ENCODE measurements around the gene CNTNAP2.
"Not testable (repeated sequence)": the region's sequence is repeated elsewhere in the genome, so short reads cannot be mapped to it uniquely, and the experiment has no call there.

Gene CNTNAP2

DNA sequence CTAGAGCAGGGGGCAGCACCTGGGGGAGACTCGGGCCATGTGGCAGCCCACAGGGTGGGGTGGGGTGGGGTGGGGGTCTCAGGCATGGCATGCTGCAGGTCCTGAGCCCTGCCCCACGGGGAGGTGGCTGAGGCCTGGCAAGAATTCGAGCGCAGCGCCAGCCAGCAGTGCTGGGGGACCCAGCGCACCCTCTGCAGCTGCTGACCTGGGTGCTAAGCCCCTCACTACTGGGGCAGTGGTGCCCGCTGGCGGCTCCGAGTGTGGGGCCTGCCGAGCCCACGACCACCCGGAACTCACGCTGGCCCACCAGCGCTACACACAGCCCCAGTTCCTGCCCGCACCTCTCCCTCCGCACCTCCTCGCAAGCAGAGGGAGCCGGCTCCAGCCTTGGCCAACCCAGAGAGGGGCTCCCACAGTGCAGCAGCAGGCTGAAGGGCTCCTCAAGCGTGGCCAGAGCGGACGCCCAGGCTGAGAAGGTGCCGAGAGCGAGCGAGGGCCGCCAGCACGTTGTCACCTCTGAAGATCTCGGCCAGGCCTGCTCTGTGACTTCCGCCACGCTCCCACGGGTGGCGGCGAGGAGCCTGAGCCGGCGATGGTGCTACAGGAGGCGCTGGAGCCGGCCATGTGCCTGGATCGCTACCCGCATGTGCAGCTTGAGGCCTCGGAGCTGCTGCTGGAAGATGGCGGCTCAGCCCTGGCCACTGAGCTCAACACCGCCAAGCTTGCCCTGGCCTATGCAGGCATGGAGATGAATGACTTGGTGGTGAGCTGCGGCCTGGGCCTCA, 2328.9 kb downstream of the CNTNAP2 start:
- no peak for DNase-seq (ENCODE audit: low spot score)

DNA sequence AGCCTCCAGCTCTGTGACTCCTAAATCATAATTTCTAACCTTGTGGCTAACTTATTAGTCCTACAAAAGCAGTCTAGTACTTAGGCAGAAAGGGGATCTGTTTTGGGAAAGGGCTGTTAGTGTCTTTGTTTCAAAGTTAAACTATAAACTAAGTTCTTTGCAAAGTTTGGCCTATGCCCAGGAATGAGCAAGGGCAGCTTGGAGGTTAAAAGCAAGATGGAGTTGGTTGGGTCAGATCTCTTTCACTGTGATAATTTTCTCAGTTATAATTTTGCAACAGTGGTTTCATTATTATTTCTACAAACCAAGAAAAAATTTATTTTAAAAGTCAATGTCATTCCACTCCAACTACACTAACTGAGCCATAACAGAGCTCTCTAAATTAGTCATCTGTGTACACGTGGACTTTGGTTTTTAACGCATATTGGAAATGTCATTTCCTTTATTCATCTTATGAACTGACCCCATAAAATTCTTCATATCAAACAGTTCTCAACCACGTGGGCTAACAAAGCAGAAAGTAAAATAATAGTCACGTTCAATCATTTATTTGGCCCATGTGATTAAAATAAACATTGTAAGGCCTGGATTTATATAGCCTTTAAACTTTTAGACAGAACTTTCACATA, 2330.7 kb downstream of the CNTNAP2 start:
- DNase-seq (ENCODE audit: low spot score) = no peak

- DNase-seq (ENCODE audit: low spot score) = not testable (repeated sequence)
These were observed 2334.9 kb downstream of the CNTNAP2 start for GRCh38 chr7:148451526-148451925.

GRCh38 chr7:148456351-148456750, 2339.8 kb downstream of the CNTNAP2 start:
- no peak for DNase-seq (ENCODE audit: low spot score)

DNA sequence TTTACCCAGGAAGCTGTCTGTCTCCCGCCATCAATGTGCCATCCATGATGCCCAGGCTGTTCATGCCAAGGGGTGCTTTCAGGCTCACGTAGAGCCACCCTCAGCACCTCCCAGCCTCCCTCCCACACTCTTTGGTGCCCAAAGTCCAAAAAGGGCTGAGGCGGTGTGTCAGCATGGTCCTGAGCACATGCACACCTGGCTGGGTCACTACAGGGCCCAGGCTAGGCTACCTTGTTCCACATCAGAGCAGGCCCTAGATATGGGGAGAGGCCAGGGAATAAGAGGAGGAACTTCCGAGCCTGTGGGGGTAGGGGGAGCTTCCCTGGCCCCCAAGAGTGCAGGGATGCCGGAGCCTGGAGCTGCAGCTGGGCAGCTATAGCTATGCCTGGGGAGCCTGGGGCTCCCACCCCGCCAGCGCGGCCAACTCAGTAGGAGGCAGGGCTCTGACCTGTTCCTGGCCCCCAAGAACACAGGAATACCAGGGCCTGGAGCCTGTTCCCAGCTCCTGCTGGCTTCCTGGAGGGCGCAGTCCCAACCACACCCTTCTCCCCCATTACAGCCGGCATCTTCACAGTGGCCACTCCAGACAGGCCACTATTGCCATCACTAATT, 2340.8 kb downstream of the CNTNAP2 start:
- DNase-seq (ENCODE audit: low spot score) = no peak

- DNase-seq (ENCODE audit: low spot score) = no peak
These were observed 2341.7 kb downstream of the CNTNAP2 start for GRCh38 chr7:148458263-148458662.

DNA sequence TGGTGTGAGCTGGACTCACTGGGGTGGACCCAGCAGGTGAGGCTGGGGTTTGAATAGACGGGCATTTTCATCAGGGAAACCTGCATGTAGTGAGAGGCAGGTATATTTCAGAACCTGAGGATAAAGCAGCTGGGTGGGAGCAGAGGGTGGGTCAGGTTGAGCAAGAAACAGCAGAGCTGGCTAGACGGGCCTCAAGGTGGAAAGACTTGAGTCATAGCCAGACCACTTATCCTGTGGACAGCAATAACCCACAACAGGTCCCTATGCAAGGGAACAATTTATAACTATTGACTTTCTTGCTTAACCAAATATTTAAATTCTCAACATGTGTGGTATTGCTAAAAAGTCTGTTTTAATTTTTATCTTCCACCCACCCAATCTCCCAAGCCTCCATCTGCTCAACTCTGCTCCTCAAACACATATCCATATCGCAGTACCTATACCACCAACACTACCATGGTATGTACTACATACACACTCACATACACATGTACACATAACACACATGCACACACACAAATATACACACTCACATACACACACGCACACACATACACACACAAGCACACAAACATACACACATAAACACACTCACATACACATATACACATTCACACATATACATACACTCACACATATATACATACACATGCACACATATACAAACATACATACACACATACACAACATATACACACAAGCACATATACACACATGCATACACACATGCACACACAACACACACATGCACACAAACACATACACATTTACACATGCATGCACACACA, 2345.0 kb downstream of the CNTNAP2 start:
- no peak for DNase-seq (ENCODE audit: low spot score)

DNA sequence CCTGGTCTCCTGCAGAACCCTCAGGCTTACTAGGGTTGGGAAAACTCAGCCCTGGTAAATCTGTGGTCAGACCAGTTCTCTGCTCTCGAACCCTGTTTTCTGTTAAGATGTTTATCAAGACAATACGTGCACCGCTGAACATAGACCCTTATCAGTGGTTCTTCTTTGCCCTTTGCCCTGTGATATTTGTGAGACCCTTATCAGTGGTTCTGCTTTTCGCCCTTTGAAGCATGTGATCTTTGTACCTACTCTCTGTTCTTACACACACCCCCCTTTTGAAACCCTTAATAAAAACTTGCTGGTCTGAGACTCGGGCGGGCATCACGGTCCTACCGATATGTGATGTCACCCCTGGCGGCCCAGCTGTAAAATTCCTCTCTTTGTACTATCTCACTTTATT, 2346.2 kb downstream of the CNTNAP2 start:
- not testable (repeated sequence) for DNase-seq (ENCODE audit: low spot score)

DNA sequence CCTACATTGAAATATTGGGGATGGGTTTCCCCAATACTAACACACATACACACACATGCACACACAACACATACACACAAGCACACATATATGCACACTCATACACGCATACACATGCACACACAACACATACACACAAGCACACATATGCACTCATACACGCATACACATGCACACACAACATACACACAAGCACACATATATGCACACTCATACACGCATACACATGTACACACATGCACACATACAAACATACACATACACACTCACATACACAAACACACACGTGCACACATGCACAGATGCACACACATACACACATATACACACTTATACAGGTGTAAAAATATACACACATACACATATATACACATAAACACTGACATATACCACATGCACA, 2346.6 kb downstream of the CNTNAP2 start:
- no peak for DNase-seq (ENCODE audit: low spot score)

DNA sequence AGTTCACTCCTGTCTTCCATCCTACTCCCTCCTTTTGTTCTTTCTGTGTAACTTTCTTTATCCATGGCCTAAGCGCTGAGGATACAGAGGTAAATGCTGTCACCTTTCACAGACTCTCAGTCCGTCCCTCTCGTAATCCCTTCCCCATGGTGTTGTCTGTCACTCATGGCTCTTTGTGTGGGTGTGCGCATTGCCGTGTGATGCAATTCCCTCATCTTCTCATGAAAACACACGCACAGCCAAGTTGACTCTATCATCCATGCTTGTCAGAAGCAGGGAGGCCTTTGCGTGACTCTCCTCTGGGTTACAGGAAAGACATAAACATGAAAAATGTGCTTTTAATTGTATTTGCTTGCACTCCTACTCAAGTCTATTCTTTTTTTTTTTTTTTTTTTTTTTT, 2348.3 kb downstream of the CNTNAP2 start:
- no peak for DNase-seq (ENCODE audit: low spot score)

GRCh38 chr7:148465441-148465840, 2348.8 kb downstream of the CNTNAP2 start:
- DNase-seq (ENCODE audit: low spot score) = not testable (repeated sequence)

DNA sequence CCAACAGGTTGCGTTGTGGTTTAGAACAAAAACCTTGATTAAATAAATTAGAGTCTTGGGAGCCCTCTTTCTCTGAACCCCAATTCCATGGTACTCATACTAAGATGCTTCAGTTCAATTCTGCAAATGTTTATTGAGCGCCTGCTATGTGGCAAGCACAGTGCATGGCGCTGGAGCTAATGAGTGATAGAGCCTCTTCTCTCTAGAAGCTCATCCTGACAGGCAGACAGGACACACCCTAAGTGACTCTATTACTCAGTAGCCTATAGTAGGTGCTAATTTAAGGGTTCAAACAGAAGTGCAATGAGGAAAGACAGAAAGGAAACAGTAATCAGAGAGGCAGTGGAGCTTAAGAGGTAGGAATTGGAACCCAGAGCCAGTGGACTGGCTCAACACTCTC, 2349.5 kb downstream of the CNTNAP2 start:
- no peak for DNase-seq (ENCODE audit: low spot score)

- DNase-seq (ENCODE audit: low spot score) = no peak
These were observed 2352.1 kb downstream of the CNTNAP2 start for GRCh38 chr7:148468700-148469098.
